LoVo (cell line): ENCODE results near the gene FBP2.
"Not testable (repeated sequence)": the region's sequence is repeated elsewhere in the genome, so short reads cannot be mapped to it uniquely, and the experiment has no call there.

Experiments used
- DNase-seq: peaks from one replicate; pipeline ENCODE4 v3.0.0-alpha.2; 2016; ENCODE audit warnings: low spot score

The FBP2 gene

GRCh38 chr9:94563548-94563947, 30.1 kb downstream of the FBP2 start:
- no peak for DNase-seq

GRCh38 chr9:94560237-94560636, 33.4 kb downstream of the FBP2 start:
- DNase-seq, result no peak

GRCh38 chr9:94557376-94557775, 36.2 kb downstream of the FBP2 start:
- DNase-seq, result no peak

GRCh38 chr9:94554439-94555331, 38.9 kb downstream of the FBP2 start, which contains the start of gene PCAT7:
Gene PCAT7, plus strand, starts transcription at chr9:94555083.
- peak; percentile 89 for DNase-seq

GRCh38 chr9:94554078-94554438, 39.6 kb downstream of the FBP2 start:
- DNase-seq, result no peak

GRCh38 chr9:94553029-94553938, 40.3 kb downstream of the FBP2 start:
- no peak for DNase-seq

- no peak for DNase-seq
These were observed 47.7 kb downstream of the FBP2 start for GRCh38 chr9:94545940-94546339.

- not testable (repeated sequence) for DNase-seq
These were observed 49.3 kb downstream of the FBP2 start for GRCh38 chr9:94544335-94544734.

GRCh38 chr9:94538908-94539307, 54.7 kb downstream of the FBP2 start:
- DNase-seq, result no peak

- DNase-seq, result no peak
These were observed 58.7 kb downstream of the FBP2 start for GRCh38 chr9:94534901-94535300.

- DNase-seq, result no peak
These were observed 60.0 kb downstream of the FBP2 start for GRCh38 chr9:94533601-94534000.

GRCh38 chr9:94533155-94533554, 60.5 kb downstream of the FBP2 start:
- peak; percentile 60 for DNase-seq

- DNase-seq, result no peak
These were observed 64.7 kb downstream of the FBP2 start for GRCh38 chr9:94528886-94529285.

GRCh38 chr9:94526951-94527350, 66.7 kb downstream of the FBP2 start:
- no peak for DNase-seq

GRCh38 chr9:94526271-94526670, 67.4 kb downstream of the FBP2 start:
- no peak for DNase-seq

GRCh38 chr9:94525396-94526035, 68.1 kb downstream of the FBP2 start:
- DNase-seq, result no peak

- no peak for DNase-seq
These were observed 76.4 kb downstream of the FBP2 start for GRCh38 chr9:94517254-94517653.

- no peak for DNase-seq
These were observed 78.9 kb downstream of the FBP2 start for GRCh38 chr9:94514722-94515121.

GRCh38 chr9:94511955-94512265, 81.7 kb downstream of the FBP2 start:
- DNase-seq, result no peak

GRCh38 chr9:94511134-94511954, 82.3 kb downstream of the FBP2 start:
- no peak for DNase-seq
